ENCODE results near the gene SLC35B2.

GRCh38 chr6:44235891-44236516 lies 21.3 kb downstream of the SLC35B2 start:
- TF ChIP-seq CTCF (IDR thresholded peaks at IDR 0.05) = peak; percentile 41
- no peak for TF ChIP-seq SMAD4 (CRISPR knock-in tag; IDR thresholded peaks at IDR 0.05)
- no peak for TF ChIP-seq ZNF121 (CRISPR knock-in tag; IDR thresholded peaks at IDR 0.05)
- no peak for TF ChIP-seq ESRRA (CRISPR knock-in tag; IDR thresholded peaks at IDR 0.05; ENCODE audit: borderline replicate concordance)
- no peak for TF ChIP-seq TEAD1 (CRISPR knock-in tag; IDR thresholded peaks at IDR 0.05)
- no peak for TF ChIP-seq TCF7 (CRISPR knock-in tag; IDR thresholded peaks at IDR 0.05; ENCODE audit: low read depth)
- no peak for TF ChIP-seq FOXP4 (CRISPR knock-in tag; IDR thresholded peaks at IDR 0.05)
- no peak for TF ChIP-seq ETV6 (CRISPR knock-in tag; IDR thresholded peaks at IDR 0.05)
- TF ChIP-seq USF2 (CRISPR knock-in tag; IDR thresholded peaks at IDR 0.05) = no peak
- TF ChIP-seq ARID4B (CRISPR knock-in tag; IDR thresholded peaks at IDR 0.05; ENCODE audit: borderline replicate concordance) = no peak
- no peak for TF ChIP-seq ZNF317 (CRISPR knock-in tag; IDR thresholded peaks at IDR 0.05; ENCODE audit: borderline replicate concordance, low read depth)
- no peak for TF ChIP-seq CBFB (CRISPR knock-in tag; IDR thresholded peaks at IDR 0.05; ENCODE audit: low read depth)
- TF ChIP-seq ATF3 (CRISPR knock-in tag; conservative IDR thresholded peaks at IDR 0.05) = no peak
- TF ChIP-seq ZNF263 (CRISPR knock-in tag; IDR thresholded peaks at IDR 0.05; ENCODE audit: low read depth) = no peak
